ENCODE data around the gene UBQLN4. TPM values are rescaled to one million over a fixed set of nuclear protein-coding genes. Genes with fewer than 3 reads are reported as not detected.
A peak's percentile ranks its signal among the peaks of the same experiment; 100 is the strongest.

Gene UBQLN4
- total RNA-seq, 4 donors from 2014 or later, result 19.8 to 31.0 (median 26.9) TPM

GRCh38 chr1:156063997-156064285, 10.3 kb upstream of the UBQLN4 start:
- TF ChIP-seq CTCF (IDR thresholded peaks at IDR 0.05) (no peak), POLR2A (IDR thresholded peaks at IDR 0.05) (no peak)
- WGBS, 2 donors, result 56 to 57% methylated on average over 2 of the region's 2 CpGs
- intact Hi-C loops (cut with DNase I; ENCODE audit: low total_unique reads), result loop anchor here (5.0 kb wide), 1 partner anchor 1282 kb away; no protein-coding TSS in a partner anchor
- DNase-seq (ENCODE audit: low spot score in 2 of 2), result no peak
- no peak overlapping the region for H3K4me3 ChIP-seq (ENCODE audit: low read depth, poor library complexity, severe bottlenecking)

DNA sequence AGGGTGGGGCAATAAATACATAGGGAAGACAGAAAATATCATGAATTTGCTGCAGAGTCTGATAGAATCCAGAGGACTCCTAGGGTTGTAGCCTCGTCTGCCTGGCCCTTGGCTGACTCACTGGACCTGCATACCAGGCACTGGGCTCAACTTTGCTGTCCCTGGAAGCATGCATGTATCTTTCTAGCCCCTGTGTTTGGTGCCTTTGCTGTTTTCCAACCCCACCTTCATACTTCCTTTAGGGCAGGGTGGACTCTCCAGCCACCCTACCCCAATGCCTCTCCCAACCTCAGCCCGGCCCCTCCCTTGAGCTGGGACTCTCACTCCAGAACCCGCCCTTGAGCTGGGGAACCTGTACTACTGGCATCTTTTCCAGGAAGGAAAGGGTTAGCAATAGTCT, 8.6 kb upstream of the UBQLN4 start:
- intact Hi-C loops (cut with DNase I; ENCODE audit: low total_unique reads), result loop anchor here (5.0 kb wide), 1 partner anchor 1280 kb away; no protein-coding TSS in a partner anchor
- WGBS, 2 donors, result 43 to 54% methylated on average over 3 of the region's 3 CpGs
- H3K4me3 ChIP-seq (ENCODE audit: low read depth, poor library complexity, severe bottlenecking), result no peak overlapping the region
- no peak for DNase-seq (ENCODE audit: low spot score in 2 of 2)
- TF ChIP-seq POLR2A (IDR thresholded peaks at IDR 0.05) (no peak), CTCF (IDR thresholded peaks at IDR 0.05) (no peak)

GRCh38 chr1:156060937-156061636, 7.5 kb upstream of the UBQLN4 start, which contains the start of gene RAB25:
Gene RAB25, plus strand, starts transcription at chr1:156061160. Its CDS starts 241 bp downstream, at chr1:156061401.
- H3K4me3 ChIP-seq (ENCODE audit: low read depth, poor library complexity, severe bottlenecking), result peak within 1 kb of the TSS; percentile 0
- peak; percentile 62 to 90 for DNase-seq (ENCODE audit: low spot score in 2 of 2)
- WGBS, 2 donors, result 33 to 36% methylated on average over 11 of the region's 11 CpGs
- intact Hi-C loops (cut with DNase I; ENCODE audit: low total_unique reads), result loop anchor here (5.0 kb wide), 1 partner anchor 1279 kb away; no protein-coding TSS in a partner anchor
- TF ChIP-seq CTCF (IDR thresholded peaks at IDR 0.05) (no peak), POLR2A (IDR thresholded peaks at IDR 0.05) (no peak)

DNA sequence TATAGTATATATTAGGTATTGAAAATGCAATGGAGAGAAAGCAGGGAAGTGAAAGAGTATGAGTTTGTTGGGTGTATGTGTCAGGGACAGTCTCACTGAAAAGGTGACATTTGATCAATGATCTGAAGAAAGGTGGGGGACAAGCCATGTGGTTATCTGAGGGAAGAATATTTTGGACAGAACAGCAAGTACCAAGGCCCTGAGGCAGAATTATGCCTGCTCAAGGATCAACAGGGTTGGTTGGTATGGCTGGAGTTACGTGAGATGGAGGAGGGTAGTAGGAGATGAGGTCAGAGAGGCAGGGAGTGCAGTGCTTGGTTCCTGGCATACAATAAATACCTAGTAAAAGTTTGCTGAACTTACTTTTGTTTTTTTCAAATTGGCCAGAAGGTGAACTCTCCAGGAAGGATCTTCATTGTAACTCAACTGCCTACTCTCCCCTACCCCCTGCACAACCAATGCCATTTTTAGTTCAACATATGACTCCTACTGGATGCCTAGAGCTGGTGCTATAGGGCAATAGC, 2.8 kb upstream of the UBQLN4 start:
- TF ChIP-seq POLR2A (IDR thresholded peaks at IDR 0.05) (no peak), CTCF (IDR thresholded peaks at IDR 0.05) (no peak)
- intact Hi-C loops (cut with DNase I; ENCODE audit: low total_unique reads), result no loop called here
- no peak overlapping the region for H3K4me3 ChIP-seq (ENCODE audit: low read depth, poor library complexity, severe bottlenecking)
- 85% methylated on average over 1 of the region's 1 CpG for WGBS, 2 donors
- no peak for DNase-seq (ENCODE audit: low spot score in 2 of 2)

- intact Hi-C loops (cut with DNase I; ENCODE audit: low total_unique reads), result no loop called here
- DNase-seq (ENCODE audit: low spot score in 2 of 2), result no peak
- TF ChIP-seq CTCF (IDR thresholded peaks at IDR 0.05) (no peak), POLR2A (IDR thresholded peaks at IDR 0.05) (no peak)
- H3K4me3 ChIP-seq (ENCODE audit: low read depth, poor library complexity, severe bottlenecking), result peak overlapping the region; percentile 79
- 31 to 36% methylated on average over 10 to 11 of the region's 17 CpGs for WGBS, 2 donors
Measured at GRCh38 chr1:156055281-156056048, 1.9 kb upstream of the UBQLN4 start.
